Large intestine (tissue), 12 donors: ENCODE results near the gene CHD6. TPM values are rescaled to one million over a fixed set of nuclear protein-coding genes. Genes with fewer than 3 reads are reported as not detected.

Experiments
- DNase-seq, 2 donors: peaks; one replicate each; pipeline versions ENCODE4 v3.0.0 to v3.0.0-alpha.2; 2013
- H3K27ac ChIP-seq: one replicate; pipeline ENCODE4 v1.5.1; 2013; ENCODE audit warnings: low read length
- H3K27me3 ChIP-seq: 2 replicates; pipeline ENCODE4 v1.6.1; 2013; ENCODE audit warnings: low read length; ENCODE audit not compliant: control insufficient read depth, insufficient read depth
- H3K36me3 ChIP-seq: 2 replicates; pipeline ENCODE4 v1.6.1; 2013; ENCODE audit warnings: low read length; ENCODE audit not compliant: control insufficient read depth, insufficient read depth
- H3K4me1 ChIP-seq: one replicate; pipeline ENCODE4 v1.6.1; 2013; ENCODE audit warnings: low read length; ENCODE audit not compliant: control insufficient read depth, insufficient read depth
- H3K4me3 ChIP-seq: one replicate; pipeline ENCODE4 v1.5.1; 2013; ENCODE audit warnings: low read length
- H3K9me3 ChIP-seq: one replicate; pipeline ENCODE4 v1.6.1; 2013; ENCODE audit warnings: mild to moderate bottlenecking, low read depth, low read length, moderate library complexity; ENCODE audit not compliant: control insufficient read depth
- WGBS: methylation state at CpG from one replicate; pipeline ENCODE4 v1.1.5; 2013; ENCODE audit warnings: low lambda C conversion rate; ENCODE audit not compliant: insufficient coverage; 5-methylcytosine and 5-hydroxymethylcytosine counted together
- long read RNA-seq, 11 donors: transcript quantifications; one replicate each; lab custom pipeline, GENCODE V29; 2026
- polyA plus RNA-seq: library from polyadenylated mRNA; unstranded; fragments of 120-200 nt; gene quantifications from one replicate; pipeline ENCODE4 v1.2.1, GENCODE V29; 2013

CHD6 gene
- polyA plus RNA-seq = 24.0 TPM
- long read RNA-seq, donor 1 = 0 reads
- long read RNA-seq, donor 2, partial matches to known transcripts = 12 of 14 reads
- long read RNA-seq, donor 2, other reads (novel, unspliced or antisense) = 0 of 14 reads
- long read RNA-seq, donor 3, transcript CHD6-208 (3 exons, 2,829 nt) = major isoform, 5 of 34 reads
- long read RNA-seq, donor 3, partial matches to known transcripts = 27 of 34 reads
- long read RNA-seq, donor 3, other reads (novel, unspliced or antisense) = 0 of 34 reads
- long read RNA-seq, donor 4 = 0 reads
- long read RNA-seq, donor 5, partial matches to known transcripts = 0 of 1 reads
- long read RNA-seq, donor 5, other reads (novel, unspliced or antisense) = 0 of 1 reads
- long read RNA-seq, donor 6, partial matches to known transcripts = 0 of 4 reads
- long read RNA-seq, donor 6, other reads (novel, unspliced or antisense) = 0 of 4 reads
- long read RNA-seq, donor 7, partial matches to known transcripts = 6 of 11 reads
- long read RNA-seq, donor 7, other reads (novel, unspliced or antisense) = 0 of 11 reads
- long read RNA-seq, donor 8, partial matches to known transcripts = 7 of 9 reads
- long read RNA-seq, donor 8, other reads (novel, unspliced or antisense) = 0 of 9 reads
- long read RNA-seq, donor 9, partial matches to known transcripts = 0 of 4 reads
- long read RNA-seq, donor 9, other reads (novel, unspliced or antisense) = 0 of 4 reads
- long read RNA-seq, donor 10, transcript CHD6-208 (3 exons, 2,829 nt) = major isoform, 6 of 8 reads
- long read RNA-seq, donor 10, partial matches to known transcripts = 0 of 8 reads
- long read RNA-seq, donor 10, other reads (novel, unspliced or antisense) = 0 of 8 reads
- long read RNA-seq, donor 11, transcript CHD6-208 (3 exons, 2,829 nt) = major isoform, 5 of 6 reads
- long read RNA-seq, donor 11, partial matches to known transcripts = 0 of 6 reads
- long read RNA-seq, donor 11, other reads (novel, unspliced or antisense) = 0 of 6 reads

GRCh38 chr20:41617902-41618806 lies at the start of gene CHD6:
Gene CHD6 (minus strand): TSS chr20:41618377. CDS start chr20:41551337, 67,040 bp downstream.
- peaks cover 7% of the 10 kb centered on the region for H3K4me1 ChIP-seq
- H3K4me3 ChIP-seq = peak within 1 kb of the TSS; percentile 66
- H3K27me3 ChIP-seq = no peaks in the 10 kb centered on the region
- H3K36me3 ChIP-seq = no peaks in the 10 kb centered on the region
- H3K27ac ChIP-seq = peak within 1 kb of the TSS; percentile 66
- DNase-seq = peak; percentile 98 to 99
- no CpG with 5 or more reads among the region's 102 CpGs for WGBS
- no peaks in the 10 kb centered on the region for H3K9me3 ChIP-seq

GRCh38 chr20:41664584-41664983 lies 46.4 kb upstream of the CHD6 start:
- DNase-seq = no peak
- Histone ChIP-seq H3K4me1 (no peaks in the 10 kb centered on the region), H3K27me3 (peaks cover 3% of the 10 kb centered on the region), H3K36me3 (no peaks in the 10 kb centered on the region), H3K27ac (no peak overlapping the region), H3K9me3 (no peaks in the 10 kb centered on the region), H3K4me3 (no peak overlapping the region)
- WGBS = no CpG with 5 or more reads among the region's 5 CpGs

GRCh38 chr20:41657655-41658054 lies 39.5 kb upstream of the CHD6 start:
- WGBS = 84% methylated on average over 4 of the region's 7 CpGs
- no peak overlapping the region for H3K27ac ChIP-seq

GRCh38 chr20:41655962-41656618 lies 37.9 kb upstream of the CHD6 start:
- peaks cover 10% of the 10 kb centered on the region for H3K4me1 ChIP-seq
- H3K36me3 ChIP-seq = no peaks in the 10 kb centered on the region
- WGBS = no CpG with 5 or more reads among the region's 3 CpGs
- H3K27ac ChIP-seq = no peak overlapping the region
- H3K27me3 ChIP-seq = no peaks in the 10 kb centered on the region
- H3K9me3 ChIP-seq = no peaks in the 10 kb centered on the region
- no peak overlapping the region for H3K4me3 ChIP-seq
- peak; percentile 12 to 30 for DNase-seq

More at GRCh38 chr20:41657655-41658054, 39.5 kb upstream of the CHD6 start:
- Histone ChIP-seq H3K9me3 (no peaks in the 10 kb centered on the region), H3K27me3 (no peaks in the 10 kb centered on the region), H3K36me3 (no peaks in the 10 kb centered on the region), H3K4me3 (no peak overlapping the region), H3K4me1 (no peaks in the 10 kb centered on the region)
- DNase-seq = no peak

GRCh38 chr20:41654884-41655283 lies 36.7 kb upstream of the CHD6 start:
- no CpG with 5 or more reads among the region's 1 CpG for WGBS
- H3K27ac ChIP-seq = no peak overlapping the region
- DNase-seq = peak in 1 of 2 donors; percentile 18

GRCh38 chr20:41654292-41654691 lies 36.1 kb upstream of the CHD6 start:
- Histone ChIP-seq H3K9me3 (no peaks in the 10 kb centered on the region), H3K27ac (no peak overlapping the region), H3K27me3 (no peaks in the 10 kb centered on the region), H3K36me3 (no peaks in the 10 kb centered on the region), H3K4me3 (no peak overlapping the region), H3K4me1 (peaks cover 26% of the 10 kb centered on the region)
- no CpG with 5 or more reads among the region's 3 CpGs for whole genome bisulfite sequencing
- DNase-seq = peak in 1 of 2 donors; percentile 32

More at GRCh38 chr20:41654884-41655283, 36.7 kb upstream of the CHD6 start:
- H3K4me1 ChIP-seq = peaks cover 20% of the 10 kb centered on the region
- no peak overlapping the region for H3K4me3 ChIP-seq
- H3K36me3 ChIP-seq = no peaks in the 10 kb centered on the region
- H3K27me3 ChIP-seq = no peaks in the 10 kb centered on the region
- no peaks in the 10 kb centered on the region for H3K9me3 ChIP-seq

GRCh38 chr20:41650231-41650948 lies 32.2 kb upstream of the CHD6 start:
- Histone ChIP-seq H3K27me3 (no peaks in the 10 kb centered on the region), H3K4me3 (no peak overlapping the region), H3K4me1 (peaks cover 31% of the 10 kb centered on the region), H3K9me3 (no peaks in the 10 kb centered on the region), H3K36me3 (no peaks in the 10 kb centered on the region), H3K27ac (peak overlapping the region; percentile 46)
- 20% methylated on average over 1 of the region's 1 CpG for WGBS
- DNase-seq = peak; percentile 69 to 86

GRCh38 chr20:41649489-41649888 lies 31.3 kb upstream of the CHD6 start:
- H3K4me3 ChIP-seq = no peak overlapping the region
- H3K4me1 ChIP-seq = peaks cover 31% of the 10 kb centered on the region
- no peaks in the 10 kb centered on the region for H3K36me3 ChIP-seq
- WGBS = no CpG with 5 or more reads among the region's 3 CpGs
- no peaks in the 10 kb centered on the region for H3K9me3 ChIP-seq
- peak in 1 of 2 donors; percentile 22 for DNase-seq
- peak overlapping the region; percentile 46 for H3K27ac ChIP-seq
- H3K27me3 ChIP-seq = no peaks in the 10 kb centered on the region

- WGBS = 100% methylated on average over 2 of the region's 3 CpGs
- no peaks in the 10 kb centered on the region for H3K27me3 ChIP-seq
- no peak overlapping the region for H3K4me3 ChIP-seq
- no peaks in the 10 kb centered on the region for H3K9me3 ChIP-seq
- H3K4me1 ChIP-seq = peaks cover 24% of the 10 kb centered on the region
- no peaks in the 10 kb centered on the region for H3K36me3 ChIP-seq
- no peak overlapping the region for H3K27ac ChIP-seq
- DNase-seq = no peak
These were observed 27.2 kb upstream of the CHD6 start for GRCh38 chr20:41645372-41645771.
